ENCODE results near the gene LKAAEAR1.

GRCh38 chr20:64038224-64038564, 46.0 kb downstream of the LKAAEAR1 start:
- TF ChIP-seq CTCF (IDR thresholded peaks at IDR 0.05) = no peak
- no peak for TF ChIP-seq POLR2A (IDR thresholded peaks at IDR 0.05)
